SH-SY5Y (cell line): ENCODE data around the gene DLG2.

Experiments
- GATA2 ChIP-seq: IDR thresholded peaks from 2 replicates; pipeline ENCODE4 v1.6.1; 2011; ENCODE audit warnings: mild to moderate bottlenecking, low read depth, low read length
- GATA3 ChIP-seq: IDR thresholded peaks from 2 replicates; pipeline ENCODE4 v1.6.1; 2011; ENCODE audit warnings: low read depth, mild to moderate bottlenecking, low read length, moderate library complexity

GRCh38 chr11:83766932-83767331 is 1860.2 kb downstream of the DLG2 start:
- TF ChIP-seq GATA3 (no peak), GATA2 (no peak)
